Prostate gland (tissue), 2 donors: ENCODE measurements around the gene HOXD8. TPM values are rescaled to one million over a fixed set of nuclear protein-coding genes. Genes with fewer than 3 reads are reported as not detected.

Experiments used
- DNase-seq: peaks from one replicate; pipeline ENCODE4 v3.0.0-alpha.2; 2019; ENCODE audit warnings: low spot score
- H3K27ac ChIP-seq, 2 donors: fragments of 200-600 bp; sonication (generic); 2 replicates each; pipeline ENCODE4 v1.5.1; 2017 to 2019
- H3K27me3 ChIP-seq: fragments of 200-600 bp; sonication (generic); replicated peaks from 2 replicates; pipeline ENCODE4 v1.5.1; 2019; ENCODE audit not compliant: insufficient read depth
- H3K36me3 ChIP-seq, 2 donors: fragments of 200-600 bp; sonication (generic); 1 replicate in 1 of 2; 2 replicates in 1 of 2; pipeline versions ENCODE4 v1.5.1 to v1.8.1; 2017 to 2019
- H3K4me1 ChIP-seq: fragments of 200-600 bp; sonication (generic); replicated peaks from 2 replicates; pipeline ENCODE4 v1.5.1; 2019
- H3K4me3 ChIP-seq, 2 donors: fragments of 200-600 bp; sonication (generic); 2 replicates each; pipeline ENCODE4 v1.5.1; 2017 to 2019
- H3K9me3 ChIP-seq: fragments of 200-600 bp; sonication (generic); 2 replicates; pipeline ENCODE4 v1.5.1; 2017
- POLR2A ChIP-seq: fragments of 450-650 bp; IDR thresholded peaks from one replicate; pipeline ENCODE4 v1.6.1; 2016; ENCODE audit warnings: antibody characterized with exemption, mild to moderate bottlenecking
- POLR2AphosphoS5 ChIP-seq: sonication (generic); formaldehyde crosslinking; IDR thresholded peaks from one replicate; pipeline ENCODE4 v1.6.1; 2017; ENCODE audit warnings: antibody characterized with exemption
- WGBS: methylation state at CpG from one replicate; pipeline ENCODE4 v1.1.5; 2018; 5-methylcytosine and 5-hydroxymethylcytosine counted together
- intact Hi-C: fragments of 100-400 bp; cut with DNase I; formaldehyde crosslinking; loops from one replicate; pipeline ENCODE4 v1.14.2; 2022
- total RNA-seq, 2 donors: library from RNA; depleted of rRNA; stranded (reverse); fragments of >200 nt; gene quantifications; one replicate each; pipeline ENCODE4 v1.1.0, GENCODE V29; 2016
- TF ChIP-seq, protein P1 (sequence below), 4 experiments: fragments of 200-600 bp in 2 of 4; fragments of 450-650 bp in 2 of 4; sonication (generic) in 2 of 4; IDR thresholded peaks; 1 replicate in 3 of 4; 2 replicates in 1 of 4; pipeline ENCODE4 v1.5.1; 2016 to 2019; ENCODE audit warnings: antibody characterized with exemption in 4 of 4, mild to moderate bottlenecking in 2 of 4, moderate library complexity in 2 of 4

HOXD8 gene
- total RNA-seq, 2 donors from 2014 or later = 10.4 to 30.8 TPM

DNA sequence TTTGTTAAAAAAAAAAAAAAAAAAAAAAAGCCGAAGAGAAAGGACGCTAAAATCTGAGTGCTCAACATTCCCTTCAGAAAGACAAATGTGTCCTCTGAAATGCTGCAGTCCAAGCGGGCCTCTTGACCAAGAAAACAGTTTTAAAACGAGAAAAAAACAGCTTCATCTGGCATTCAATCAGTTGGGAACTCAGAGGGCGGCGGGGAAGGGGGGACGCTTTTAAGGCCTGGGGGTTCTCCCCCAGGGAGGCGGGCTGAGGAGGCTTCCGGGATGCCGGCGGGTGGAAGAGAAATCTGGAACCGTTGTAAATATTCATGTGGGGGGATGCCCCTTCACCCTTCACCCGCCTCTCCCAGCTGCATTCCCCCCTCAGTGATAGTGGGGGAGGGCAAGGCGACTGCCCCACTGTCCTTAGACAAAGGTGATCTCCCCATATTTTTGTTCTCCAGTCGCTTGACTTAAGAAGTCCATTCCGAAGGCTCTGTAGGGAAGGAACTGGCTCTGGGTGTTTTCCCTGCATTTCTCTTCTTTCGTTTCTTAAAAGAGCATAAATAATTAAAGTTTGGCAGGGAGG is 25.7 kb upstream of the HOXD8 start:
- Histone ChIP-seq H3K27me3 (peaks cover 22% of the 10 kb centered on the region), H3K27ac (peak overlapping the region; percentile 87 to 89), H3K36me3 (no peaks in the 10 kb centered on the region), H3K9me3 (no peaks in the 10 kb centered on the region), H3K4me1 (no peaks in the 10 kb centered on the region), H3K4me3 (peak overlapping the region; percentile 32 to 45)
- WGBS = 13% methylated on average over 17 of the region's 17 CpGs
- peak; percentile 13 for DNase-seq
- TF ChIP-seq, protein P1, sequence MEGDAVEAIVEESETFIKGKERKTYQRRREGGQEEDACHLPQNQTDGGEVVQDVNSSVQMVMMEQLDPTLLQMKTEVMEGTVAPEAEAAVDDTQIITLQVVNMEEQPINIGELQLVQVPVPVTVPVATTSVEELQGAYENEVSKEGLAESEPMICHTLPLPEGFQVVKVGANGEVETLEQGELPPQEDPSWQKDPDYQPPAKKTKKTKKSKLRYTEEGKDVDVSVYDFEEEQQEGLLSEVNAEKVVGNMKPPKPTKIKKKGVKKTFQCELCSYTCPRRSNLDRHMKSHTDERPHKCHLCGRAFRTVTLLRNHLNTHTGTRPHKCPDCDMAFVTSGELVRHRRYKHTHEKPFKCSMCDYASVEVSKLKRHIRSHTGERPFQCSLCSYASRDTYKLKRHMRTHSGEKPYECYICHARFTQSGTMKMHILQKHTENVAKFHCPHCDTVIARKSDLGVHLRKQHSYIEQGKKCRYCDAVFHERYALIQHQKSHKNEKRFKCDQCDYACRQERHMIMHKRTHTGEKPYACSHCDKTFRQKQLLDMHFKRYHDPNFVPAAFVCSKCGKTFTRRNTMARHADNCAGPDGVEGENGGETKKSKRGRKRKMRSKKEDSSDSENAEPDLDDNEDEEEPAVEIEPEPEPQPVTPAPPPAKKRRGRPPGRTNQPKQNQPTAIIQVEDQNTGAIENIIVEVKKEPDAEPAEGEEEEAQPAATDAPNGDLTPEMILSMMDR (IDR thresholded peaks at IDR 0.05) = no peak
- TF ChIP-seq POLR2AphosphoS5 = no peak
- TF ChIP-seq POLR2A = no peak
- intact Hi-C loops = no loop called here

DNA sequence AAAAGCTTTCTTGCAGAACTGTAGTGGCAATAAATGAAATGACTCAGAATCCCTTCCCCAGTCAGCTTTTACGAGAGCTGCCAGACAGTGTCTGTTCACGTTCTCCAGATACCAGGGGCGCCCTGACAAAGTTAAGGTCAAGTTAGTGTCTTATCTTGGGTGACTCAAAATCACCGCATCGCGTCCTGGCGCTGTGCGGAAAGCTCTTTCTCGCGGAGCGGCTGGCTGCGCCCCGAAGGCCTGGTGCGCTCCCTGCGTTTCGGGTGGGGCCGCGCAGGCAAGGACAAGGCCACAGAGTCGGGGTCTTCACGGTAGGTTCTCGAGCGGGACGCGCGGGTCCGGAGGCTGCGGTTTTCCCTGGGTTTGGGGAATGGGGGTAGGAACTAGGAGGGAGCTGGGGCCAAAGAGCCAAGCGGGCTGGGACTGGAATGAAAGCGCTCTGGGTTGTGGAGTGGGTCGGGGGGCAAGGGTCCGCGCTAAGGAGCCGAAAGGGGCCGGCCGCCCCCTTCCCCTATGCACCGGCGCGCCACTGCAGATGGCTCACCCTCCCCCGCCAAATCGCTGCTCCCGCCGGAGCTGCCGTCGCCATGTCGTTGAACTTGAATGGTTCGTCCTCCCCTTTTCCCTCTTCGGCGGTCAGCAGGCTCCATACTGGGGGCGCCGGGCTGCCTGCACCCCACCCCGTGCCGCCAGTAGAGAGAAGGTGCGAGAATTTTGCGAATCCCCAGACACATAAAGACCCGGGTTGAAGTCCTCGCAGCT is 25.0 kb upstream of the HOXD8 start:
- intact Hi-C loops = no loop called here
- TF ChIP-seq POLR2A (peak; percentile 40), POLR2AphosphoS5 (peak; percentile 23)
- TF ChIP-seq, protein P1 (IDR thresholded peaks at IDR 0.05) = peak in 2 of 4 experiments; percentile 13
- no peaks in the 10 kb centered on the region for H3K4me1 ChIP-seq

DNA sequence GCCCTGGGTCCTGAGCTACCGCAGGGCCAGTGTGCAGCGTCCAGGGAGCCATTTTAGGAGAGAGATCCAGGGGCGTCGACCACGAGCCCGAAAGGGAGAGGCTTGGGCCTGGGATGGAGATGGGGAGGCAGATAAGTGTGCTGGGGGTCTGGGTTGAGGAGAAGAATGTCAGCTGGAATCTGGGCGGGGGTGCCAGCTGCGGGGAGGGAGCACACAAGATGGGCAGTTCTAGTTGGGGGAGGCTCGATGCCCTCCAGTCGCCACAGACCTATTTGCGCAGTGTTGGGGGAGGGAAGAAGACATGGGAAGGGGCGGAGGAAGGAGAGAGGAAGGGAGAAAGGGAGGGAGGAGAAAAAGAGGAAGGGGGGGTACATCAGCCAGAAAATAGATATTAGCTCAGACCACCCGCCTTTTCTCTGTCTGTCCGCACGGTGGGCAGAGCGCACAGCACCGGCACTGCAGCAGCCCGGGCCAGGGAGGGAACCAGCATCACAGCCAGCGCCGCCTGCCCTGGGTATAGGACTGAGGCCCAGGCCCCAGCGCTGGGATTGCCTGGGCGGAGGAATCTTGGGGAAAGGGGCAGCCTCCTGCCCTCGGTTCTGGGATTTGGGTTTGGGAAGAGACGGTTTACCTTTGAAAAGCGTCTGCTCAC is 24.3 kb upstream of the HOXD8 start:
- WGBS = 21% methylated on average over 25 of the region's 25 CpGs
- DNase-seq = no peak
- Histone ChIP-seq H3K4me1 (no peaks in the 10 kb centered on the region), H3K27ac (peak overlapping the region; percentile 87 to 89), H3K36me3 (no peaks in the 10 kb centered on the region), H3K27me3 (peaks cover 22% of the 10 kb centered on the region), H3K4me3 (peak overlapping the region; percentile 32 to 45), H3K9me3 (no peaks in the 10 kb centered on the region)
- intact Hi-C loops = no loop called here
- TF ChIP-seq POLR2AphosphoS5 (no peak), POLR2A (no peak)
- TF ChIP-seq, protein P1 (IDR thresholded peaks at IDR 0.05) = no peak

More for the DNA sequence above, 25.0 kb upstream of the HOXD8 start:
- Histone ChIP-seq H3K9me3 (no peaks in the 10 kb centered on the region), H3K4me3 (peak overlapping the region; percentile 32 to 45), H3K36me3 (no peaks in the 10 kb centered on the region), H3K27me3 (peaks cover 21% of the 10 kb centered on the region), H3K27ac (peak overlapping the region; percentile 87 to 89)
- DNase-seq = no peak
- 4% methylated on average over 56 of the region's 56 CpGs for WGBS

DNA sequence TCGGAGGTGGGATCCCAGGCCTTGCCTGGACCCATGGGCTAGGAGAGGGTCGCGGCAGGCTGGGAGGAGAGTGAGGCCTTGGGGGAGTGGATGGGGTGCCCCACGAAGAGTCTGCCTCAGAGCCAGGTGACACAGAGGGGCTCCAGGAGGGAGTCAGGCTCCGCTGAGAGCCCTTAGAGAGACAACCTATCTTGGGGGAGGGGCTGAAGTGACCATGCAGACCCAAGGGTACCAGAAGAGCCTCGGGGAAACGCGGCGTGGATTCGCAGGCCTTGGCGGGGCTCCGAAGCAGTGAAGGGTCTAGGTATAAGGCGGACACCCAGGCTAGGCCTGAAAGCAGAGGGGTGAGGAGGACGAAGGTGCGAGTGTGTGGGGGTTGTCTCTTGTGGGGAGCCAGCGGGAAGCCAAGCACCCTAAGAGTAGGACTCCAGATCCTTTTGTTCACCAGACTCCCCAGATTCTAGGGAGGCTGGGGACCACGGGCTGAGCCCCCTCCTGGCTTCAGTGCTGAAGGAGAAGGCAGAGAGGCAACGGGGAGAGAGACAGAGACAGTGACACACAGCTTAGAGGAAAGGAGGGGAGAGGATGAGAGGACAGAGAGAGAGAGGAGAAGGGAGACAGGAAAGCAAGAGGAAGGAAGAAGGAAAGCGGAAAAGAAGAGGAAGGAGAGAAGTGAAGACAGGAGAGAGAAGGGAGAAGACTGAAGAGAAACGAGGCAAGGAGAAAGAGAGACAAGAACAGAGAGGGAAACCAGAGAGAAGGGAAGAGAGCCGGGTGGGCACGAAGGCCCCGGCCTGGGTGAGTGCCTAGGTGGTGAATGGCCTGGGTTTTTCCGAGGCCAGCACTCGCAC is 23.6 kb upstream of the HOXD8 start:
- Histone ChIP-seq H3K27ac (peak overlapping the region; percentile 87 to 89), H3K9me3 (no peaks in the 10 kb centered on the region), H3K27me3 (peaks cover 22% of the 10 kb centered on the region), H3K4me1 (no peaks in the 10 kb centered on the region), H3K36me3 (no peaks in the 10 kb centered on the region), H3K4me3 (peak overlapping the region; percentile 32 to 45)
- 24% methylated on average over 25 of the region's 25 CpGs for WGBS
- intact Hi-C loops = no loop called here
- TF ChIP-seq POLR2A (no peak), POLR2AphosphoS5 (no peak)
- TF ChIP-seq, protein P1 (IDR thresholded peaks at IDR 0.05) = no peak
- DNase-seq = no peak
